NCI-H2107 (cell line): ENCODE measurements around the gene ZNF780A.
A peak's percentile ranks its signal among the peaks of the same experiment; 100 is the strongest.
"Not testable (repeated sequence)": the region's sequence is repeated elsewhere in the genome, so short reads cannot be mapped to it uniquely, and the experiment has no call there.

Experiments used
- DNase-seq: peaks from one replicate; lab custom pipeline; 2025; lab: John Stamatoyannopoulos, UW

Gene ZNF780A

GRCh38 chr19:40084948-40085347 is 5.8 kb downstream of the ZNF780A start:
- no peak for DNase-seq

GRCh38 chr19:40081411-40081810 is 9.3 kb downstream of the ZNF780A start:
- DNase-seq: no peak

DNA sequence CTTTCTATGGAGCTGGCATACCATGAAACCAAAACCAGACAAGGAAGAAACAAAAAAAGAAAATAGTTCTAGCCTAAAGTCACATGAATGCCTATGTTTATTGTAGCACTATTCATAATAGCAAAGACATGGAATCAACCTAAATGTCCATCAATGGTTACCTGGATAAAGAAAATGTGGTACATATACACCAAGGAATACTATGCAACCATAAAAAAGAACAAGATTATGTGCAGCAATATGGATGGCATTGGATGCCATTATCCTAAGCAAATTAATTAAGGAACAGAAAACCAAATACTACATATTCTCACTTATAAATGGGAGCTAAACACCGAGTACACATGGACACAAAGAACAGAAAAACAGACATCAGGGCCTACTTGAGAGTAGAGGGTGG is 10.5 kb downstream of the ZNF780A start:
- DNase-seq: no peak

DNA sequence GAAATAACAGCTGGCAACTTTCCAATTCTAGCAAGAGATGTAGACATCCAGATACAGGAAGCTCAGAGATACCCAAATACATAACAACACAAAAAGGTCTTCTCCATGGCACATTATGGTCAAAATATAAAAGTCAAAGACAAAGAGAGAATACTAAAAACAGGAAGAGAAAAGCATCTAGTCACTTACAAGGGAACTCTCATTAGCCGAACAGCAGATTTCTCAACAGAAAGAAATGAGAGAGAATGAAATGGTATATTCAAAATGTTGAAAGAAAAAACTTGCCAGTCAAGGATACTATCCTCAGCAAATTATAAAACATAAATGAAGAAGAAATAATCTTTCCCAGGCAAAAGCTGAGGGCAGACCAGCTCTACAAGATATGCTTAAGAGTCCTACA is 12.4 kb downstream of the ZNF780A start:
- DNase-seq: no peak

- DNase-seq: no peak
Measured at GRCh38 chr19:40070058-40070457, 20.7 kb downstream of the ZNF780A start.

DNA sequence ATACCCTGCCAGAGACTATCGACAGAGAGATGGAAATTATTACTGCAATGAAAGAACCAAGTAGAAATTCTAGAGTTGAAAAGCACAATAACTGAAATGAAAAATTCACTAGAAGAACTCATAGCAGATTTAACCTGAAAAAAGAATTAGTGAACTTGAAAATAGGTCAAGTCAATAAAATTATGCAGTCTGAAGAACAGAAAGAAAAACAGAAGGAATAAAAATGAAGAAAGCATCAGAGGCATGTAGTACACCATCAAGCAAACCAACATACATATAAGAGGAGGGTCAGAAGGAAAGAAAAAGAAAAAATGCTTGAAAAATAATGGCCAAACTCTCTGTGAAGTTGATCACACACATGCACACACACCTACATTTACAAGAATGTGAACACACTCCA is 31.1 kb downstream of the ZNF780A start:
- no peak for DNase-seq

DNA sequence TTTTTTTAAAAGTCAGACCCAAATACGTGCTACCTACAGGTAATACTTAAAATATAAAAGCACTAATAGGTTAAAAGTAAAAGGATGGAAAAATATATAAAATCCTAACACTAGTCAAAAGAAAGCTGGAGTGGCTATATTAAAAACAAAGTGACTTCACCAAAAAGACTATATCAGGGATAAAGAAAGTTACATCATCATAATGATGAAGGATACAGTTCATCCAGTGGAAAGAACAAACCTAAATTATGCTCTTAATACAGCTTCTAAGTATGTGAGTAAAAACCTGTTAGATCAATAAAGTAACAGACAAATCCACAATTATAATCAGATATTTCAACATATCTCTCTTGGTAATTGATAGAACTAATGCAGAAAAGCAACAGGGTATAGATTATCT is 33.6 kb downstream of the ZNF780A start:
- DNase-seq: no peak

DNA sequence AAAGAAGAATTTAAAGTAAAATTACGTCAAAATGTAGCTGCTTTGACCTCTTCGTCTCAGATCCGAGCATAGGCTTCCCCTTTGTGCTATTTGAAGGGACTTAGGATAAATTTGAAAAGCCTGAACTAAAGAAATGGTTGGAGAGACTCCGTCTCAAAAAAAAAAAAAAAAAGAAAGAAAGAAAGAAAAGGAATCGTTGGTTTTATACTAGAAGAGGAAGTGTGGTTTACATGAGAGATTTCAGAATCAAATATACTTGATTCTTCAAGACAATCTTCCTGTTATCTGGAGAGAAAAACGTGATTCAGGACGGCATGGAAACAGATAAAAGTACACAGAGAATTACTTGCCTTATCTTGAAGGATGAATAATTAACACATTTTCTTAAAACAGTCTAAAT is 34.2 kb downstream of the ZNF780A start:
- no peak for DNase-seq

DNA sequence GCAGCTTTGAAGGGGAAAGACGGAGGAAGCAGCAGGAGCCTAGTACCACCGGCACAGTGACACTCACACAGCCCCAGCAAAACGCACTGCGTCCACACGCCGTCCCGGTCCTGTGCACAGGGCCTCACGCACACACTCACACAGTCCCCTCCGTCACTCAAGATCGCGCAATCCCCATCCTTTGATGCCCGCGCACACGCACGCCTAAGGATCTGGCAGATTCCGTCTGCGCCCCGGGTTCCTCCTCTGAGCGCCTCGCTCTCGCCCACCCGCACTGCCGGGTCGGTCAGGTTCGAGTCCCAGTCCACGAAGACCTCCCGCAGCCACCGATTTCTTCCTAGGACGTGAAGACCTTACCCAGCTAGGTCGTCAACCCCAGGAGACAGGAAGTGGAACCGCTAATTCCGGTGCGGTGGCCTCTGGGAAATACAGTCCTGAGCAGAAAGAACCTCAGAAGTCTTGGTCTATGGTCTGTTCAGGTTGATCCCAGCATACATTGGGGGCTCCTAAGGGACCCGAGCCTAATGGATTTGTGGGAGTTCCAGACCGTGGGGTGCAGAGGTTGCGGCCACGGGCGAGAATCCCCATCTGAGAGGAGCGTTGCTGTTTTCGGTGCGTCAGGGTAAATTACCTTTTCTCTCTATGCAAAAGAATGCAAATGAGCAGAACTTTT is 34.8 kb downstream of the ZNF780A start, which contains the start of gene ZNF780B:
Gene ZNF780B, minus strand, starts transcription at position 400 of the 673 bp plus-strand sequence. CDS start 5,899 bp downstream, outside the sequence.
- DNase-seq: peak; percentile 24

- DNase-seq: no peak
Measured at GRCh38 chr19:40055049-40055448, 35.7 kb downstream of the ZNF780A start.

DNA sequence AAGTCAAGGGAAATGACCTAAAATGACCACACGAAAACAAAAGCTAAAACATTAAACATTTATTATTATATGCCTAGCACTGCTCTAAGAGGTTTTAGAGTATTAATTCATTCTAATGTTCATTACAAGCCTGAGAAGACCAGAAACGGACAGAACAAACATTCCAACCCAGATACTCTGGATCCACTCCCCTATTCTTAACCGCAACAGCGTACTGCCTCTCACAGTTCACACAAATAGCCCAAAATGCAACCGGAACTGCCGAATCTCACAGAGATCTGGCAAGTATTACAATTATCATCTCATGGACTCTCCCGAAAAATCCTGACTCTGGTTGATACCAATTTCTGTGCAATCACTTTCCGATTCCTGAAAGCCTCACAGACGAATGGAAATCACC is 36.1 kb downstream of the ZNF780A start:
- no peak for DNase-seq

GRCh38 chr19:40053491-40053890 is 37.3 kb downstream of the ZNF780A start:
- DNase-seq: no peak

- not testable (repeated sequence) for DNase-seq
Measured at GRCh38 chr19:40041718-40042117, 49.0 kb downstream of the ZNF780A start.

DNA sequence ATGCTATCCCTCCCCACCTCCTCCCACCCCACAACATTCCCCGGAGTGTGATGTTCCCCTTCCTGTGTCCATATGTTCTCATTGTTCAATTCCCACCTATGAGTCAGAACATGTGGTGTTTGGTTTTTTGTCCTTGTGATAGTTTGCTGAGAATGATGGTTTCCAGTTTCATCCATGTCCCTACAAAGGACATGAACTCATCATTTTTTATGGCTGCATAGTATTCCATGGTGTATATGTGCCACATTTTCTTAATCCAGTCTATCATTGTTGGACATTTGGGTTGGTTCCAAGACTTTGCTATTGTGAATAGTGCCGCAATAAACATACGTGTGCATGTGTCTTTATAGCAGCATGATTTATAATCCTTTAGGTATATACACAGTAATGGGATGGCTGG is 52.7 kb downstream of the ZNF780A start:
- DNase-seq: not testable (repeated sequence)

- no peak for DNase-seq
Measured at GRCh38 chr19:40035996-40036395, 54.7 kb downstream of the ZNF780A start.

- no peak for DNase-seq
Measured at GRCh38 chr19:40033989-40034560, 56.7 kb downstream of the ZNF780A start.

DNA sequence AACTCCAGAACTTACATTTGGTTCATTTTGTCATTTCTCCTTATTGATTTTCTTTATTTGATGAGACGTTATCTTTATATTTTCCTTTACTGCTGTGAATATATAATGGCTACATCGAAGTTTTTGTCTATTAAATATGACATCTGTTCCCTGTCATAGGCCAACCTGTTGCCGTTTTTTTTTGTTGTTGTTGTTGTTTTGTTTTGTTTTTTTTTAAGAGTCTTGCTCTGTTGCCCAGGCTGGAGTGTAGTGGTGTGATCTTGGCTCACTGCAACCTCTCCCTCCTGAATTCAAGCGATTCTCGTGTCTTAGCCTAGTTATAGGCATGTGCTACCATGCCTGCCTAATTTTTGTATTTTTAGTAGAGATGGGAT is 64.2 kb downstream of the ZNF780A start:
- no peak for DNase-seq

GRCh38 chr19:40025938-40026596 is 64.7 kb downstream of the ZNF780A start:
- DNase-seq: no peak

- no peak for DNase-seq
Measured at GRCh38 chr19:40023969-40024368, 66.8 kb downstream of the ZNF780A start.
